Stomach smooth muscle (tissue), 2 donors: Measurements from ENCODE around the gene ARHGAP1.

Experiments used
- H3K27ac ChIP-seq: one replicate; pipeline ENCODE4 v1.7.0; 2013; ENCODE audit warnings: mild to moderate bottlenecking, low read length, inconsistent platforms
- H3K27me3 ChIP-seq, 2 donors: one replicate each; pipeline ENCODE4 v1.7.0; 2013; ENCODE audit warnings: low read length in 2 of 2; ENCODE audit not compliant: insufficient read depth in 2 of 2, control insufficient read depth in 1 of 2
- H3K36me3 ChIP-seq, 2 donors: one replicate each; pipeline ENCODE4 v1.7.0; 2013; ENCODE audit warnings: low read length in 2 of 2; ENCODE audit not compliant: control insufficient read depth in 2 of 2, insufficient read depth in 2 of 2
- H3K4me1 ChIP-seq: one replicate; pipeline ENCODE4 v1.7.0; 2013; ENCODE audit warnings: low read length; ENCODE audit not compliant: control insufficient read depth, insufficient read depth
- H3K4me3 ChIP-seq, 2 donors: one replicate each; pipeline ENCODE4 v1.7.0; 2013; ENCODE audit warnings: low read length in 2 of 2
- H3K9ac ChIP-seq, 2 donors: one replicate each; pipeline ENCODE4 v1.7.0; 2013; ENCODE audit warnings: low read length in 2 of 2, mild to moderate bottlenecking in 1 of 2
- H3K9me3 ChIP-seq, 2 donors: one replicate each; pipeline ENCODE4 v1.7.0; 2013; ENCODE audit warnings: low read length in 2 of 2; ENCODE audit not compliant: control insufficient read depth in 2 of 2
- donor health status: healthy.
- donor health status: Pancreatic carcinoma.

Gene ARHGAP1

GRCh38 chr11:46736146-46736545 is 35.7 kb upstream of the ARHGAP1 start:
- no peak overlapping the region for H3K4me3 ChIP-seq
- H3K27ac ChIP-seq: no peak overlapping the region
- H3K9me3 ChIP-seq: no peaks in the 10 kb centered on the region
- H3K9ac ChIP-seq: no peak overlapping the region
- no peaks in the 10 kb centered on the region for H3K36me3 ChIP-seq
- no peaks in the 10 kb centered on the region for H3K4me1 ChIP-seq
- H3K27me3 ChIP-seq: no peaks in the 10 kb centered on the region

GRCh38 chr11:46733234-46733633 is 32.8 kb upstream of the ARHGAP1 start:
- Histone ChIP-seq H3K9me3 (no peaks in the 10 kb centered on the region), H3K4me3 (no peak overlapping the region), H3K27me3 (no peaks in the 10 kb centered on the region), H3K36me3 (no peaks in the 10 kb centered on the region), H3K27ac (no peak overlapping the region), H3K4me1 (no peaks in the 10 kb centered on the region), H3K9ac (no peak overlapping the region)

DNA sequence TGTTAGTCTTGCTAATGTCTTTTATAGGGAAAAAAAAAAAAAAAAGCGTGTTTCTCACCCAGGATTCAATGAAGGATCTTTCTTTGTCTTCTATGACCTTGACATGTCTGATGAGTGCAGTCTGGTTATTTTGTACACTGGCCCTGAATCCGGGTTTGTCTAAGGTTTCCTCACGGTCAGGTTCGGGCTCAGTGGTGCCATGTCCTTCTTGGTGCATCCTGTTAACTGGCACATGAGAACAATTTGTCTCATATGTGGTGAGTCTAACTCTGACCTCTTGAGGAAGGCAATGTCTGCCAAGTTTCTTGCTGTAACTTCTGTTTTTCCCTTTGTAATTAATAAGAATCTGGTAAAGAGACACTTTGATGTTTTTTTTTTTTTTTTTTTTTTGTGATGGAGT is 31.1 kb upstream of the ARHGAP1 start:
- Histone ChIP-seq H3K27me3 (no peaks in the 10 kb centered on the region), H3K4me3 (no peak overlapping the region), H3K36me3 (no peaks in the 10 kb centered on the region), H3K9ac (no peak overlapping the region), H3K9me3 (no peaks in the 10 kb centered on the region), H3K4me1 (no peaks in the 10 kb centered on the region), H3K27ac (no peak overlapping the region)

GRCh38 chr11:46729110-46730027 is 28.9 kb upstream of the ARHGAP1 start:
- no peak overlapping the region for H3K4me3 ChIP-seq
- H3K27me3 ChIP-seq: no peaks in the 10 kb centered on the region
- H3K27ac ChIP-seq: no peak overlapping the region
- H3K9me3 ChIP-seq: no peaks in the 10 kb centered on the region
- no peak overlapping the region for H3K9ac ChIP-seq
- no peaks in the 10 kb centered on the region for H3K36me3 ChIP-seq
- no peaks in the 10 kb centered on the region for H3K4me1 ChIP-seq

GRCh38 chr11:46728659-46729040 is 28.2 kb upstream of the ARHGAP1 start:
- no peak overlapping the region for H3K27ac ChIP-seq
- no peak overlapping the region for H3K9ac ChIP-seq
- no peaks in the 10 kb centered on the region for H3K9me3 ChIP-seq
- no peaks in the 10 kb centered on the region for H3K27me3 ChIP-seq
- H3K4me3 ChIP-seq: no peak overlapping the region
- H3K4me1 ChIP-seq: no peaks in the 10 kb centered on the region
- no peaks in the 10 kb centered on the region for H3K36me3 ChIP-seq

GRCh38 chr11:46727952-46728658 is 27.7 kb upstream of the ARHGAP1 start:
- H3K4me1 ChIP-seq: no peaks in the 10 kb centered on the region
- no peaks in the 10 kb centered on the region for H3K27me3 ChIP-seq
- no peaks in the 10 kb centered on the region for H3K36me3 ChIP-seq
- no peak overlapping the region for H3K9ac ChIP-seq
- no peak overlapping the region for H3K27ac ChIP-seq
- H3K9me3 ChIP-seq: no peaks in the 10 kb centered on the region
- no peak overlapping the region for H3K4me3 ChIP-seq

DNA sequence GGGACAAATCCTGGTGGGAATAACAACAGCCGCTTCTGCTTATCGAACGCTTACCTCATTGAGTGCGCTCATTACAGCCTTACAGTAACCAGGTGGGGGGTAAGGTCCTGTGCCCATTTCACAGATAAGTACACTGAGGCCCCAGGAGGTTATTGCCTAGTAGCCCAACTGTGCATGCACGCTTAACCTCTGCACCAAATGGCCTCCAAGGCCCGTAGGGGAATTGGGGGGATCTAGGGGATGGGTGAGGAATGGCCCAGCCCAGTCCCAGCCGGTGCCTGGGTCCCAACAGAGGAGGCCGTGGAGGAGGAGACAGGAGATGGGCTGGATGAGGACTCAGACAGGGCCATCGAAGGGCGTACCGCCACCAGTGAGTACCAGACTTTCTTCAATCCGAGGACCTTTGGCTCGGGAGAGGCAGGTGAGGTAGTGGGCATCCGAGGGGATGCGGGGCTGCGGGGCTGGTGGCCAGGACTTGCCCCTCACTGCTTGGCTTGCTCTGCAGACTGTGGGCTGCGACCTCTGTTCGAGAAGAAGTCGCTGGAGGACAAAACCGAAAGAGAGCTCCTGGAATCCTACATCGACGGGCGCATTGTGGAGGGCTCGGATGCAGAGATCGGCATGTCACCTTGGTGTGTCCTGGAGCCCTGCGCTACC is 25.9 kb upstream of the ARHGAP1 start:
- H3K9ac ChIP-seq: no peak overlapping the region
- no peak overlapping the region for H3K27ac ChIP-seq
- no peaks in the 10 kb centered on the region for H3K27me3 ChIP-seq
- H3K36me3 ChIP-seq: no peaks in the 10 kb centered on the region
- no peaks in the 10 kb centered on the region for H3K9me3 ChIP-seq
- no peak overlapping the region for H3K4me3 ChIP-seq
- H3K4me1 ChIP-seq: no peaks in the 10 kb centered on the region

DNA sequence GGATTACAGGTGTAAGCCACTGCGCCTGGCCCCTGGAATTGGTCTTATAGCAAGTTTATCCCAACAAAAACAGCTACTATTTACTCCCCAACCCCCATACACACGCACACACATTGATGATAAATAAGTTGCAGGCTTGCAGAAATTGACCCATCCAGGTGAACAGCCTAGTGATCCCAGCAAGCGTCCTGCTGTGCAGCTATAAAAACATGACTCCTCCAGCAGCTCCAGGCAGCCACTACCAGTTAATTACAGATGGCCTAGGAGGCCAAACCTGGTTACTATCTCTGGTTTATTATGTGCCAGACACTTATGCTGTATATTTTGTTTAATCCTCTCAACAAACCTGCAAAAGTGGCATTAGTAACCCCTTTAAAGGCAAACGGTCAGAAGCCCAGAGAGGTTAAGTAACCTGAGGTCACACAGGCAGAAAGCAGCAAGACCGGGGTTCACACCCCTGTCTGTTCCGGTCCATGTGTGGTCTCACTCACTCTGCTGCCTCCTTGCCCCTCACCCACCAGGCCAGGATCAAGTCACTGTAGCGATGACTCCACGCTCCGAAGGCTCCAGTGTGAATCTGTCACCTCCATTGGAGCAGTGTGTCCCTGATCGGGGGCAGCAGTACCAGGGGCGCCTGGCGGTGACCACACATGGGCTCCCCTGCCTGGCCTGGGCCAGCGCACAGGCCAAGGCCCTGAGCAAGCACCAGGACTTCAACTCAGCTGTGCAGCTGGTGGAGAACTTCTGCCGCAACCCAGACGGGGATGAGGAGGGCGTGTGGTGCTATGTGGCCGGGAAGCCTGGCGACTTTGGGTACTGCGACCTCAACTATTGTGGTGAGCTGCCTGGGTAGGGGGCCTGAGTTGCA is 25.2 kb upstream of the ARHGAP1 start:
- H3K4me3 ChIP-seq: no peak overlapping the region
- no peak overlapping the region for H3K9ac ChIP-seq
- no peak overlapping the region for H3K27ac ChIP-seq

DNA sequence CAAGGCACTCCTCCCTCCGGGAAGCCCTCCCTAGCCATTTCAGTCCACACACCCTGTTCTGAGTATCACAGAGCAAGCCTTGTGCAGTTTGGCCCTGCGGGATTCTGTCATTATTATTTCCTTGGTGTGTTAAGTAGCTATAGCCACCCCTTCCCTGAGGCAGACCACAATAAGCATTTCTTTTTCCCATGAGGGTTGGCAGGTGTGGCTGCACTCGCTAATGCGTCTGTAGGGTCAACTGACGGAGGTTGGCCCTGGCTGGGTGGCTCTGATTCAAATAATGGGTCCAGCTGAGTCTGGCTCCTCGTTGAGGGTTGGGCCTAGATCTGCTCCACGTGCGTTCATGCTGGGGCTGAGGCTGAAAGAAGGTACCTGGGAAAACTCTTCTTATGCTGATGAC is 23.7 kb upstream of the ARHGAP1 start:
- no peak overlapping the region for H3K4me3 ChIP-seq
- H3K27ac ChIP-seq: no peak overlapping the region
- H3K4me1 ChIP-seq: no peaks in the 10 kb centered on the region
- H3K9ac ChIP-seq: no peak overlapping the region
- H3K36me3 ChIP-seq: no peaks in the 10 kb centered on the region
- H3K27me3 ChIP-seq: no peaks in the 10 kb centered on the region
- no peaks in the 10 kb centered on the region for H3K9me3 ChIP-seq

More for the DNA sequence above, 25.2 kb upstream of the ARHGAP1 start:
- H3K9me3 ChIP-seq: no peaks in the 10 kb centered on the region
- H3K36me3 ChIP-seq: no peaks in the 10 kb centered on the region
- H3K4me1 ChIP-seq: no peaks in the 10 kb centered on the region
- no peaks in the 10 kb centered on the region for H3K27me3 ChIP-seq

DNA sequence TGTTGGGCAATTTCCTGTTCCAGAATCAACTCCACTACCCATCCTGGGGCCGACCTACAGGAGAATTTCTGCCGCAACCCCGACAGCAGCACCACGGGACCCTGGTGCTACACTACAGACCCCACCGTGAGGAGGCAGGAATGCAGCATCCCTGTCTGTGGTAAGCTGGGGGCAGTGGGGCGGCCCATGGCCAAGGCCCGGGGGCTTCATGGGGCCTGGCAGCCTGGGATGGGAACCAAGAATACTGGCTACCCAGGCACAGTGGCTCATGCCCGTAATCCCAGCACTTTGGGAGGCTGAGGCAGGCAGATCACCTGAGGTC is 22.9 kb upstream of the ARHGAP1 start:
- Histone ChIP-seq H3K27me3 (no peaks in the 10 kb centered on the region), H3K36me3 (no peaks in the 10 kb centered on the region), H3K4me1 (no peaks in the 10 kb centered on the region), H3K9ac (no peak overlapping the region), H3K27ac (no peak overlapping the region), H3K9me3 (no peaks in the 10 kb centered on the region), H3K4me3 (no peak overlapping the region)
